Loucy (cell line): ENCODE results near the gene TMPRSS11F.

Experiments
- EZH2phosphoT487 ChIP-seq: fragments of 200-600 bp; IDR thresholded peaks from 2 replicates; pipeline ENCODE4 v1.6.1; 2018; ENCODE audit warnings: antibody characterized with exemption, mild to moderate bottlenecking, moderate library complexity, borderline replicate concordance
- TF ChIP-seq, protein P1 (sequence below): fragments of 200-600 bp; sonication (generic); conservative IDR thresholded peaks from 2 replicates; pipeline ENCODE4 v1.5.1; 2014; ENCODE audit warnings: mild to moderate bottlenecking, antibody characterized with exemption, low read length

DNA sequence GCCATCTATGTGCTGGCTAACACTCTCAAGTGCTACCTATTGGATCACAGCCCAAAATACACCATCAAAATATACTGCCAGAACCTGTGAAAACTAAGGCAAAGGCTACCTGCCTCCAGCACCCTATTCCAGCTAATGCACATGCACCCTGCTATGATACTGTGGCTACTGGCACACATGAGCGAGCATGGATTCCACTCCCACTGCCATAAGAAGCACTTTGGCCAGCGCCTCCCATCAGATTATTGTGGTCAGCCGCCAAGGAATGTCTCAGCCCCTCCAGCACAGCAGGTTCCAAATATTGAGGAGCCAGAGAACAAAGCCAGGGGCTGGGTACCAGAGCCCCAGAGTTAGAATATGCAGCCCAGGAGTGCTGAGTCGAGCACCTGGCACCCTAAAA is 32.5 kb upstream of the TMPRSS11F start:
- TF ChIP-seq, protein P1, sequence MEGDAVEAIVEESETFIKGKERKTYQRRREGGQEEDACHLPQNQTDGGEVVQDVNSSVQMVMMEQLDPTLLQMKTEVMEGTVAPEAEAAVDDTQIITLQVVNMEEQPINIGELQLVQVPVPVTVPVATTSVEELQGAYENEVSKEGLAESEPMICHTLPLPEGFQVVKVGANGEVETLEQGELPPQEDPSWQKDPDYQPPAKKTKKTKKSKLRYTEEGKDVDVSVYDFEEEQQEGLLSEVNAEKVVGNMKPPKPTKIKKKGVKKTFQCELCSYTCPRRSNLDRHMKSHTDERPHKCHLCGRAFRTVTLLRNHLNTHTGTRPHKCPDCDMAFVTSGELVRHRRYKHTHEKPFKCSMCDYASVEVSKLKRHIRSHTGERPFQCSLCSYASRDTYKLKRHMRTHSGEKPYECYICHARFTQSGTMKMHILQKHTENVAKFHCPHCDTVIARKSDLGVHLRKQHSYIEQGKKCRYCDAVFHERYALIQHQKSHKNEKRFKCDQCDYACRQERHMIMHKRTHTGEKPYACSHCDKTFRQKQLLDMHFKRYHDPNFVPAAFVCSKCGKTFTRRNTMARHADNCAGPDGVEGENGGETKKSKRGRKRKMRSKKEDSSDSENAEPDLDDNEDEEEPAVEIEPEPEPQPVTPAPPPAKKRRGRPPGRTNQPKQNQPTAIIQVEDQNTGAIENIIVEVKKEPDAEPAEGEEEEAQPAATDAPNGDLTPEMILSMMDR, result no peak
- no peak for TF ChIP-seq EZH2phosphoT487
